Measurements from ENCODE around the gene TMEM17. TPM values are rescaled to one million over a fixed set of nuclear protein-coding genes. Genes with fewer than 3 reads are reported as not detected.

Gene TMEM17
- total RNA-seq, 4 donors from 2014 or later = 0.22 to 3.4 (median 2.0) TPM

DNA sequence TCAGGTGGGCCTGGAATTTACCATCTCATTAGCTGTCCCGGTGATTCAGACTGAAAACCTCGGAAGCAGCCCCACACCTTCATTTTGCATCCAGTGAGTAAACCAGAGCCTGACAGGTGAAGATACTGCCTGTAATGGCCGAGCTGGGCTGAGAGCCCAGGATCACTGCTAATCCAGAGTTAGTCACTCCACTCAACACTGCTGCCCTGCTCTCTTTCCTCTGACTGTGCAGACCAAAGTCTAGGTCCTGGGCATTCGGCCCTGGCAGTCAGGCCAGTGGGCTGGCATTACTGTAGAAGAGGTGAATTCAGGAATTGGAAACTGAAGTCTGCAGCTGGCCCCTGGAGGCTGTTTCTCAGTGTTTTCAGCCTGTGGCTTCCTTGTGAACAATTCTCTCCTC lies 44.3 kb downstream of the TMEM17 start:
- 34 to 58% methylated on average over 3 of the region's 4 CpGs for WGBS, 2 donors (ENCODE audit: low coverage in 1 of 2)
- Histone ChIP-seq H3K27ac (peak overlapping the region in 3 of 4 donors; percentile 10 to 55 (median 49)), H3K4me1 (peaks cover 0 to 48% (median 22%) of the 10 kb centered on the region in 3 donors), H3K27me3 (no peaks in the 10 kb centered on the region), H3K9me3 (no peaks in the 10 kb centered on the region), H3K4me3 (no peak overlapping the region), H3K36me3 (no peaks in the 10 kb centered on the region)
- ATAC-seq = peak; percentile 42
- TF ChIP-seq POLR2AphosphoS5 (IDR thresholded peaks at IDR 0.05) (peak; percentile 31), CTCF (IDR thresholded peaks at IDR 0.05) (no peak)

GRCh38 chr2:62461017-62461553 lies 44.9 kb downstream of the TMEM17 start:
- TF ChIP-seq CTCF (IDR thresholded peaks at IDR 0.05) = no peak
- no peak for TF ChIP-seq POLR2AphosphoS5 (IDR thresholded peaks at IDR 0.05)
- TF ChIP-seq EP300 (IDR thresholded peaks at IDR 0.05) = no peak
- TF ChIP-seq POLR2A (IDR thresholded peaks at IDR 0.05) = no peak
- Histone ChIP-seq H3K36me3 (no peaks in the 10 kb centered on the region), H3K27ac (peak overlapping the region in 3 of 4 donors; percentile 10 to 55 (median 49)), H3K9me3 (no peaks in the 10 kb centered on the region), H3K27me3 (no peaks in the 10 kb centered on the region), H3K4me1 (peaks cover 0 to 47% (median 20%) of the 10 kb centered on the region in 3 donors), H3K4me3 (no peak overlapping the region)
- ATAC-seq = no peak
- WGBS, 2 donors (ENCODE audit: low coverage in 1 of 2) = 100% methylated on average over 1 of the region's 4 CpGs; no CpG with 5 or more reads in 1 of the 2 donors

DNA sequence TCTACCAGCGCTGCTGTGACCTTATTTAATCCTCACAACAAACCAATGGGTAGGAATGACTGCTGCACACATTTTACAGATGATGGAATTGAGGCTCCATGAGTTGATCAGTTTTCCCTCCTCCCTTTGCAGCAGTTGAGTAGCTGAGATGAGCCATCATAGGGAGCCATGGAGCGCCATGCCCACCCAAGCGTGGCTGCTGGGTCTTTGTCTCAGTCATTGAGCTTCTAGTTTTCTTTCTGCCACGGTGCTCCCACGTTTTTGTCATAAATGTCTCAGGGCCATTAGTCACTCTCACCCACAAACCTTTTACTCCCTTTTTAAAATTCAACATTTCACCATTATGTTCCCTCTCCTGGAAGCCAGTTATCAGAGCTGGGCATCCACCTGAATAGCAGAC lies 45.8 kb downstream of the TMEM17 start:
- ATAC-seq = no peak
- no peak for TF ChIP-seq POLR2A (IDR thresholded peaks at IDR 0.05)
- TF ChIP-seq EP300 (IDR thresholded peaks at IDR 0.05) = no peak
- TF ChIP-seq CTCF (IDR thresholded peaks at IDR 0.05) = no peak
- no peak for TF ChIP-seq POLR2AphosphoS5 (IDR thresholded peaks at IDR 0.05)
- no peaks in the 10 kb centered on the region for H3K36me3 ChIP-seq
- WGBS, 2 donors (ENCODE audit: low coverage in 1 of 2) = 75 to 79% methylated on average over 4 to 5 of the region's 5 CpGs
- H3K27me3 ChIP-seq = no peaks in the 10 kb centered on the region
- peaks cover 0 to 43% (median 19%) of the 10 kb centered on the region in 3 donors for H3K4me1 ChIP-seq
- no peaks in the 10 kb centered on the region for H3K9me3 ChIP-seq
- H3K4me3 ChIP-seq = no peak overlapping the region
- no peak overlapping the region for H3K27ac ChIP-seq

DNA sequence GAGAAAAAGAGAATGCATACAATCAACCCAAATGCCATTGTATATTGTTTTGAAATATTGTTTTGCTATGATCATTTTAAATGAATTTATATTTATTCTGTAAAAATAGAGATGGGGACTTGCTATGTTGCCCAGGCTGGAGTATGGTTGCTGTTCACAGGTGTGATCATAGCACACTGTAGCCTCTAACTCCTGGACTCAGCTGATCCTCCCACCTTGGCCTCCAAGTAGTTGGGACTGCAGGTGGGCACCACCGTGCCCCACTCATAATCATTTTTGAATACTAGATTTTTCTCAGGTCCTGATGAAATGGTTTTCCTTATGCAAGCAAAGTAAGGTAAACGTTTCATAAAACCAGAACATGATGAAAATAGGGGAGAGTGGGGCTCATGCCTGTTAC lies 46.3 kb downstream of the TMEM17 start:
- Histone ChIP-seq H3K4me1 (peaks cover 0 to 43% (median 19%) of the 10 kb centered on the region in 3 donors), H3K36me3 (no peaks in the 10 kb centered on the region), H3K4me3 (no peak overlapping the region), H3K27ac (no peak overlapping the region), H3K27me3 (no peaks in the 10 kb centered on the region), H3K9me3 (no peaks in the 10 kb centered on the region)
- ATAC-seq = no peak
- TF ChIP-seq CTCF (IDR thresholded peaks at IDR 0.05) = no peak
- no peak for TF ChIP-seq POLR2A (IDR thresholded peaks at IDR 0.05)
- no peak for TF ChIP-seq EP300 (IDR thresholded peaks at IDR 0.05)
- no peak for TF ChIP-seq POLR2AphosphoS5 (IDR thresholded peaks at IDR 0.05)
- WGBS, 2 donors (ENCODE audit: low coverage in 1 of 2) = 66% methylated on average over 2 of the region's 2 CpGs; no CpG with 5 or more reads in 1 of the 2 donors

DNA sequence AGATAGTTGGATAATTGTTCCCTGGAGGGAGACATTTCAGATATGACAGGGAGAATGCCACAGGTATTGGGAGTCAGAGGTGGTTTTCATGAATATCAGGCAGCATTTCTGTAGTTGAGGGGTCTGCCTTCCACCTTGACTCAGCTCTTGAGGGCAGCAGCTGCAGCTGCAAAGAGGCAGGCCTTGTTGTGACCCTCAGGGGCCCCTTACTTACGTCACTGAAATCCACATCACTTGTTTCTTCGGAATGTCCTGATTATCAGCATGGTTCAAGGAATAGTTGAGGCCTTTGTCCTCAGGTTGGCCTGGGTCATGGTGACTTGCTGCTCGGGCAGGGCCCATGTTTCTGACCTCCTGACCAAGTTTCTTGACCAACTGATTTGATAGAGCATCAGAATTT lies 46.9 kb downstream of the TMEM17 start:
- TF ChIP-seq EP300 (IDR thresholded peaks at IDR 0.05) (no peak), POLR2A (IDR thresholded peaks at IDR 0.05) (no peak), POLR2AphosphoS5 (IDR thresholded peaks at IDR 0.05) (no peak), CTCF (IDR thresholded peaks at IDR 0.05) (no peak)
- ATAC-seq = no peak
- H3K27ac ChIP-seq = peak overlapping the region in 1 of 4 donors; percentile 2
- H3K4me1 ChIP-seq = peaks cover 0 to 43% (median 19%) of the 10 kb centered on the region in 3 donors
- no peaks in the 10 kb centered on the region for H3K9me3 ChIP-seq
- H3K4me3 ChIP-seq = no peak overlapping the region
- no peaks in the 10 kb centered on the region for H3K27me3 ChIP-seq
- H3K36me3 ChIP-seq = no peaks in the 10 kb centered on the region
- WGBS, 2 donors (ENCODE audit: low coverage in 1 of 2) = 60 to 92% methylated on average over 1 to 3 of the region's 3 CpGs

Data from gastroesophageal sphincter (tissue), 4 donors.